Measurements from ENCODE around the gene ZNF718. TPM values are rescaled to one million over a fixed set of nuclear protein-coding genes. Genes with fewer than 3 reads are reported as not detected.
"Not testable (repeated sequence)": the region's sequence is repeated elsewhere in the genome, so short reads cannot be mapped to it uniquely, and the experiment has no call there.

Gene ZNF718
- total and polyA plus RNA-seq, 2 experiments from 2014 or later, result 2.5 to 4.7 TPM

DNA sequence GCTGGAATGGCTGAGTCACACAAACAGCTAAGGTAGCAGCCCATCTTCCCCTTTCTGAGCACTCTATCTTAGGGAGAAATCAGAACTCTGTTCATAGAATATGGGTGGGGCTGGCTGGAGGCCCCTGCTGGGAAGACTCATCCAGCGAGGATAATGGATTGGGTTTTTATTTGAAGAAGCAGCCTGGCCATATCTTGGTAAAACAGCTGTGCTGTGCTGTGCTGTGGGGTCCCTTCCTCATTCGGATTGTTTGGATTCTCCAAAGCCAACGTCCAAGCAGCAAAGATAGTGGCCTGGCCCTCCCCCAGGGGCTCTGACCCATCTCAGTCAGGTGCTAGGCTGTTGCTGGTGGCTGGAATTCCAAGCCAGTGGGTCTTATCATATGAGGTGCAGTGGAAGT lies 63.8 kb downstream of the ZNF718 start:
- no peak overlapping the region for H2AFZ ChIP-seq
- WGBS (ENCODE audit: low lambda C conversion rate, missing lambda C conversion rate), result 92% methylated on average over 3 of the region's 3 CpGs
- no peaks in the 10 kb centered on the region for H3K9me2 ChIP-seq (replicated peaks; ENCODE audit: insufficient read depth)
- no peaks in the 10 kb centered on the region for H3K36me3 ChIP-seq (replicated peaks; ENCODE audit: insufficient read depth, low read depth)
- no peak overlapping the region for H3K4me3 ChIP-seq
- H3K4me1 ChIP-seq (ENCODE audit: insufficient read depth), result no peaks in the 10 kb centered on the region
- H3K27ac ChIP-seq, result no peak overlapping the region
- TF ChIP-seq, protein P1, sequence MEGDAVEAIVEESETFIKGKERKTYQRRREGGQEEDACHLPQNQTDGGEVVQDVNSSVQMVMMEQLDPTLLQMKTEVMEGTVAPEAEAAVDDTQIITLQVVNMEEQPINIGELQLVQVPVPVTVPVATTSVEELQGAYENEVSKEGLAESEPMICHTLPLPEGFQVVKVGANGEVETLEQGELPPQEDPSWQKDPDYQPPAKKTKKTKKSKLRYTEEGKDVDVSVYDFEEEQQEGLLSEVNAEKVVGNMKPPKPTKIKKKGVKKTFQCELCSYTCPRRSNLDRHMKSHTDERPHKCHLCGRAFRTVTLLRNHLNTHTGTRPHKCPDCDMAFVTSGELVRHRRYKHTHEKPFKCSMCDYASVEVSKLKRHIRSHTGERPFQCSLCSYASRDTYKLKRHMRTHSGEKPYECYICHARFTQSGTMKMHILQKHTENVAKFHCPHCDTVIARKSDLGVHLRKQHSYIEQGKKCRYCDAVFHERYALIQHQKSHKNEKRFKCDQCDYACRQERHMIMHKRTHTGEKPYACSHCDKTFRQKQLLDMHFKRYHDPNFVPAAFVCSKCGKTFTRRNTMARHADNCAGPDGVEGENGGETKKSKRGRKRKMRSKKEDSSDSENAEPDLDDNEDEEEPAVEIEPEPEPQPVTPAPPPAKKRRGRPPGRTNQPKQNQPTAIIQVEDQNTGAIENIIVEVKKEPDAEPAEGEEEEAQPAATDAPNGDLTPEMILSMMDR (IDR thresholded peaks at IDR 0.05; ENCODE audit: poor library complexity), result no peak
- TF ChIP-seq EZH2phosphoT487 (IDR thresholded peaks at IDR 0.05; ENCODE audit: low read depth, severe bottlenecking, unreplicated experiment), result no peak
- no peak for TF ChIP-seq EZH2 (IDR thresholded peaks at IDR 0.05; ENCODE audit: borderline replicate concordance)
- no peak for DNase-seq (ENCODE audit: low spot score)
- no peaks in the 10 kb centered on the region for H3K79me2 ChIP-seq
- peaks cover 43% of the 10 kb centered on the region for H3K9me3 ChIP-seq (ENCODE audit: low read depth)
- H3K27me3 ChIP-seq, result no peaks in the 10 kb centered on the region
- H4K20me1 ChIP-seq (ENCODE audit: insufficient read depth, poor library complexity, severe bottlenecking), result no peaks in the 10 kb centered on the region
- H3K4me2 ChIP-seq, result no peak overlapping the region

DNA sequence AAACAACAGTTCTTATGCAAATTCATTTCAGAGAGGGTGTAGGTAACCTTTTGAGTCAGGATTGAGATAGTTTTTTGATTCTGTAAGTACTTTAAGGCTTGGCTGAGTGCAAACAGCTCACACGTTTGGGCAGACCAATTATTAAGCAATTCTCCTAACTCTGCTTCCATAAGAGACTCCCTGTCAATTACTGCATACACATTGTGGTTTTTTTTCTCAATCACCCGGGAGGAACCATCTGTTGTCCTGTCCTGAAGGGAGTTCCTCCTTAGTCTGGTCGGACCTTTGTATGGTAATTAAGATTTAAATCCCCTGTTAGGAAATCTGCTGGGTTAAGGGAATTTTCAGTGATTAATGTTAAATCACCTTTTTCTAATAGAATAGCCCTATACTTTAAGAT lies 70.9 kb downstream of the ZNF718 start:
- not testable (repeated sequence) for H3K27me3 ChIP-seq; H3K79me2 ChIP-seq; H3K36me3 ChIP-seq (replicated peaks; ENCODE audit: insufficient read depth, low read depth); H3K9me3 ChIP-seq (ENCODE audit: low read depth); H3K27ac ChIP-seq; H3K4me2 ChIP-seq; H3K9me2 ChIP-seq (replicated peaks; ENCODE audit: insufficient read depth); H2AFZ ChIP-seq; DNase-seq (ENCODE audit: low spot score); H3K4me3 ChIP-seq; H3K4me1 ChIP-seq (ENCODE audit: insufficient read depth); H4K20me1 ChIP-seq (ENCODE audit: insufficient read depth, poor library complexity, severe bottlenecking)
- WGBS (ENCODE audit: low lambda C conversion rate, missing lambda C conversion rate), result 92% methylated on average over 3 of the region's 3 CpGs

DNA sequence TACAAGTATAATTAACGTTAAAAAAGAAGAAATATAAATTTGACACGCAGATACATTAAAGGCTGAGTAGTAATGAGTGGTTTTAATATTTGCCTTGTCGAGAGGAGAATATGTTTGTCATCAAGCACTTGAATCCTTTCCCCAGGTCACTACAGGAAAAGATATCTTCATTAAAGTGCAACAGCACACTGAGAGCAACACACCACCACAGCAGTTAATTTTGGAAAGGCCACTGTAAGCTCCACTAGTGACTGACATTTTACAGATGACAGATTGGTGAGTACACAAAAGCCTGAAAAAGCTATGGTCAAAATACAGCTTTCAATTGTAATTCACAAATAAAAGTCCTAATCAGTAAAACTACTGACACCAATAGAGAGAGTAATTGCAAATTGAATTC lies 76.6 kb downstream of the ZNF718 start:
- Histone ChIP-seq H2AFZ (no peak overlapping the region), H3K79me2 (no peaks in the 10 kb centered on the region), H3K36me3 (replicated peaks; ENCODE audit: insufficient read depth, low read depth) (no peaks in the 10 kb centered on the region), H3K9me3 (ENCODE audit: low read depth) (no peaks in the 10 kb centered on the region), H3K27me3 (no peaks in the 10 kb centered on the region), H3K4me3 (no peak overlapping the region), H3K9me2 (replicated peaks; ENCODE audit: insufficient read depth) (no peaks in the 10 kb centered on the region), H4K20me1 (ENCODE audit: insufficient read depth, poor library complexity, severe bottlenecking) (no peaks in the 10 kb centered on the region), H3K4me2 (no peak overlapping the region), H3K27ac (no peak overlapping the region), H3K4me1 (ENCODE audit: insufficient read depth) (no peaks in the 10 kb centered on the region)
- DNase-seq (ENCODE audit: low spot score), result no peak
- 88% methylated on average over 3 of the region's 3 CpGs for WGBS (ENCODE audit: low lambda C conversion rate, missing lambda C conversion rate)
- TF ChIP-seq, protein P1 (IDR thresholded peaks at IDR 0.05; ENCODE audit: poor library complexity), result no peak
- no peak for TF ChIP-seq EZH2 (IDR thresholded peaks at IDR 0.05; ENCODE audit: borderline replicate concordance)

DNA sequence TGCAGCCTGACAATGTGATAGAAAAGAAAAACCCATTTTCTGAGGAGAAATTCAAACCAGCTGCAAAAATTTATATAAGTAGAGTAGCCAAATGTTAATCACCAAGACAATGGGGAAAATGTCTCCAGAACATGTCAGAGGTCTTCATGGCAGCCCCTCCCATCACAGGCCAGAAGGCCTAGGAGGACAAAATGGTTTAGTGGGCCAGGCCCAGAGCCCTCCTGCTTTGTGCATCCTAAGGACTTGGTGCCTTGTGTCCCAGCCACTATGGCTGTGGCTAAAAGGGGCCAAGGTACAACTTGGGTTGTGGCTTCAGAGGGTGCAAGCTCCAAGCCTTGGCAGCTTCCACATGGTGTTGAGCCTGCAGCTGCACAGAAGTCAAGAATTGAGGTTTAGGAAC lies 78.5 kb downstream of the ZNF718 start:
- not testable (repeated sequence) for H3K36me3 ChIP-seq (replicated peaks; ENCODE audit: insufficient read depth, low read depth); H3K79me2 ChIP-seq; H3K4me3 ChIP-seq; H4K20me1 ChIP-seq (ENCODE audit: insufficient read depth, poor library complexity, severe bottlenecking); H2AFZ ChIP-seq; H3K9me2 ChIP-seq (replicated peaks; ENCODE audit: insufficient read depth); H3K27me3 ChIP-seq; H3K4me2 ChIP-seq; DNase-seq (ENCODE audit: low spot score); H3K4me1 ChIP-seq (ENCODE audit: insufficient read depth); H3K9me3 ChIP-seq (ENCODE audit: low read depth); H3K27ac ChIP-seq
